NCI-H146 treated with DMSO at 0.1 percent for 48 hours (cell line): ENCODE data around the gene DIP2B.
"Not testable (repeated sequence)": the region's sequence is repeated elsewhere in the genome, so short reads cannot be mapped to it uniquely, and the experiment has no call there.

Source experiments
- DNase-seq: peaks from one replicate; lab custom pipeline; 2025; ENCODE audit not compliant: unreplicated experiment; lab: John Stamatoyannopoulos, UW

The DIP2B gene

DNA sequence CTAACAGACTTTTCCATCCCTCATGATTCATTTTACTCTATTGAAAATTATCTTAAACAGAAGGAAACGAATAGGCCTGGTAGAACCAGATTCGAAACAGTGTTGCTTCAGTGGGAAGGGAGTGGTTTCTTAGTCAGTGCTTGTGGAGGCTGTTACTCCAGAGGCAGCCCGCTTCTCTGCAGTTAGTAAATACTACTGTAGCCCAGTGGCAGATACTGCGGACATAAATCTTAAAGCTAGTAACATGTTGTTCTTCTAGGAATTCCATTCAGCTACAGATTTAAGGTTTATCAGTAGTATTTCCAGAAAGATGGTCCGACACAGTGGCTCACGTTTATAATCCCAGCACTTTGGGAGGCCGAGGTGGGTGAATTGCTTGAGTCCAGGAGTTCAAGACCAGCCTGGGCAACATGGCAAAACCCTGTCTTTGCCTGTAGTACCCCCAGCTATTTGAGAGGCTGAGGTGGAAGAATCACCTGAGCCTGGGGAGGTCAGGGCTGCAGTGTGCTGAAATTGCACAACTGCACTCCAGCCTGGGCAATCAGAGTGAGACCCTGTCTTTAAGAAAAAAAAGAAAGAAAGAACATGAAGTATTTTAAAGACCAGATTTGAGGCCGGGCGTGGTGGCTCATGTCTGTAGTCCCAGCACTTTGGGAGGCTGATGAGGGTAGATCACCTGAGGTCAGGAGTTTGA is 45.9 kb downstream of the DIP2B start:
- no peak for DNase-seq

DNA sequence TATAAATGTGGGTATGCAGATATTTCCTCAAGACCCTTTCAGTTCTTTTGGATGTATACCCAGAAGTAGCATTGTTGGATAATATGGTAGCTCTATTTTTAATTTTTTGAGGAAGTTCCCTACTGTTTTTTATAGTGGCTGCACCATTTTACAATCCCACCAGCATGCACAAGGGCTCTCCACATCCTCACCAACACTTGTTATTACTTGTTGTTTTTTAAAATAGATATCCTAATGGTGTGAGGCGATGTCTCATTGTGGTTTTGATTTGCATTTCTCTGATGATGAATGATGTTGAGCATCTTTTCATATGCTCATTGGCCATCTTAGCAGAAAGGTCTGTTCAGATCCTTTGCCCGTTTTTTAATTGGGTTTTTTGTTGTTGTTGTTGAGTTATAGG is 47.1 kb downstream of the DIP2B start:
- DNase-seq: no peak

DNA sequence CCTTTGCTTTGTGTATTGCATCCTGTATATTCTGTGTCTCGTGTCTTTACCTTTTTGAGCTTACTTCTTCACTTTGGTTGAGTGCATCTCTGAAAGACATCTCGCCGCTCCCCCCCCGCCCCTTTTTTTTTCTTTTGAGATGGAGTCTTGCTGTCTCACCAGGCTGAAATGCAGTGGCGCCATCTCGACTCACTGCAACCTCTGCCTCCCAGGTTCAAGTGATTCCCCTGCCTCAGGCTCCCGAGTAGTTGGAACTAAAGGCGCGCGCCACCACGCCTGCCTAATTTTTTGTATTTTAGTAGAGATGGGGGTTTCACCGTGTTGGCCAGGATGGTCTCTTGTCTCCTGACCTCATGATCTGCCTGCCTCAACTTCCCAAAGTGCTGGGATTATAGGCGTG is 49.9 kb downstream of the DIP2B start:
- DNase-seq: no peak

DNA sequence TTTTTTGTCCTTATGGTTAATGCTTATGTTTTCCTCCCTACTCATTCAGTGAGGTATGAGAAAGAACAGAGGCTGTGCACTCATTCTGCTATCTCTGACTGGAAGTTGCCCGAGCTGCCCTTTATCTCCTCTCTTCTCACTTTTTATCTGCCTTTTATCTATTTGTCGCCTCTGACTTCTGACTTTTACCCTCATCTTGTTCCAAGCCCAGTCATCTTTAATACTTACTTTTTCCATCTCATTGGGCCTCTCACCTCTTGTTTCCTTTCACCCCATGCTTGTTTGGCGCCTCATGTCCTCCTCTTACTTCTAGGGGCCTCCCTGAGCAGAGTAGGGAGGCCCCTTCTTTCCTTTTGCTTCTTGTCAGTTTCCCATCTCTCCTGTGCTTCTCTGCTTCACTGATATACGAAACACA is 50.7 kb downstream of the DIP2B start:
- DNase-seq: no peak

GRCh38 chr12:50556273-50556672 is 51.5 kb downstream of the DIP2B start:
- DNase-seq: no peak

DNA sequence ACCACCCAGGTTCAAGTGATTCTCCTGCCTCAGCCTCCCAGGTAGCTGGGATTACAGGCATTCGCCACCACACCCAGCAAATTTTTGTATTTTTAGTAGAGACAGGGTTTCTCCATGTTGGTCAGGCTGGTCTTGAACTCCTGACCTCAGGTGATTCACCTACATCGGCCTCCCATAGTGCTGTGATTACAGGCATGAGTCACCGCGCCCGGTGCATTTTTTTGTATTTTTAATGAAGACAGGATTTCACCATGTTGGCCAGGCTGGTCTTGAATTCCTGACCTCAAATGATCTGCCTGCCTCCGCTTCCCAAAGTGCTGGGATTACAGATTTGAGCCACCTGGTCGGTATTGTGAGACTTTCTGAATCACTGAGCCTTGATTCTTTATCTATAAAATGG is 52.0 kb downstream of the DIP2B start:
- not testable (repeated sequence) for DNase-seq

DNA sequence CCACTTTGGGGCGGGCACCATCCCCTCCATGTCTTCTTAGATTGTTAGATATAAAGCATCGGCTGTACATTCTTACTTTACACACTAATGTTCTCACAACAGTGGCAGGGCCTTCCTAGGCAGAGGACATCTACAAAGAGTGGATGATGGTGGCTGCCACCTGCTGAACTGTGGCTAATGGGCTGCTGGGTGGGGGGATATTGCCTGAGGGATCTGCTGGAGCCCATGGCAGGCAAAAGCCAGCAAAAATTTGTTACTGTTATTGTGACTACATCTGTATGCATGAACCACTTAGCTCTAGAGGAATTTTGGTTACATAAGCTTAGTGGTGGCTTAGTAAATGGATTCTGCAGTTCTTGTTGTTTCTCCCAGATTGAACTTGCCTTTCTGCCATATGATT is 52.6 kb downstream of the DIP2B start:
- no peak for DNase-seq

- no peak for DNase-seq
Measured at GRCh38 chr12:50558970-50559369, 54.2 kb downstream of the DIP2B start.

DNA sequence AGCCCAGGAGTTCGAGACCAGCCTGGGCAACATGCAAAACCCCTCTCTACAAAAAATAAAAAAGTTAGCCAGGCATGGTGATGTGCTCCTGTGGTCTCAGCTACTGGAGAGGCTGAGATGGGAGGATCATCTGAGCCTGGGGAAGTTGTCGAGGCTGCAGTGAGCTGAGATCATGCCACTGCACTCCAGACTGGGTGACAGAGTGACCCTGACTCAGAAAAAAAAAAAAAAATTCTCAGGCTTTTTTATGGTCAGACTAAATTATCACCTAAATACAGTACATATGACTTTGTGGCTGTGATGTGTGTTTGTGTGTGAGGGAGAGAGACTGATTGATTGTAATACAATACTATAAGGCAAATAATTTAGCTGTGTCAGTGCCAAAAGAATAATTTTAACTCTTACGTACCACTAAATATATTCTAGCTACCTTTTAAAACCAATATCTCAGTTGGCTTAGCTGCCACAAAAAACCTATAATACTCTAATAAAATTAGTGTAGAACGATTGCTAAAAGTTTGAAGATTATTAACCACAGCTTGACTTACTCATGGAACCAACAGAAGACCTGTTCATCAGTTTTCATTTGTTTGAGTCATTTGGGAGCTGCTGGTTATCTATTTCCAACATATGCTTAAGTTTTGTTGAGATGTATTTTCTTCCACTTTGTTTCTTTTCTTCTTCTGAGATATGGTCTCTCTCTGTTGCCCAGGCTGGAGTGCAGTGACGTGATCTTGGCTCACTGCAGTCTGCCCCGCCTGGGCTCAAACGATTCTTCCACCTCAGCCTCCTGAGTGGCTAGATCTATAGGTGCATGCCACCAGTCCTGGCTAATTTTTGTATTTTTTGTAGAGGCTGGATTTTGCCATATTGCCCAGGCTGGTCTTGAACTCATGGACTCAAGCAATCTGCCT is 58.0 kb downstream of the DIP2B start:
- no peak for DNase-seq

GRCh38 chr12:50563434-50563787 is 58.6 kb downstream of the DIP2B start:
- DNase-seq: no peak

GRCh38 chr12:50564237-50564947 is 59.6 kb downstream of the DIP2B start:
- DNase-seq: no peak

GRCh38 chr12:50564948-50565297 is 60.1 kb downstream of the DIP2B start:
- no peak for DNase-seq

DNA sequence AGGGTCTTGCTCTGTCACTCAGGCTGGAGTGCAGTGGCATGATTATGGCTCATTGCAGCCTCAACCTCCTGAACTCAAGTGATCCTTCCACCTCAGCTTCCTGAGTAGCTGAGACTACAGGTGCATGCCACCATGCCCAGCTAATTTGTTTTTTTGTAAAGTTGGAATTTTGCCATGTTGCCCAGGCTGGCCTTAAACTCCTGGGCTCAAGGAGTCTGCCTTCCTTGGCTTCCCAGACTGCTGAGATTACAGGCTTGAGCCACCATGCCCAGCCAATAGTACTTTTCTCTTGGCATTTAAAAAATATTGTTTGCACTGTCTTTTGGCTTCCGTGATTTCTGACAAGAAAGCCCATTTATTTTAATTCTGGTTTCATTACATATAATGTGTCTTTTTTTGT is 61.3 kb downstream of the DIP2B start:
- no peak for DNase-seq

DNA sequence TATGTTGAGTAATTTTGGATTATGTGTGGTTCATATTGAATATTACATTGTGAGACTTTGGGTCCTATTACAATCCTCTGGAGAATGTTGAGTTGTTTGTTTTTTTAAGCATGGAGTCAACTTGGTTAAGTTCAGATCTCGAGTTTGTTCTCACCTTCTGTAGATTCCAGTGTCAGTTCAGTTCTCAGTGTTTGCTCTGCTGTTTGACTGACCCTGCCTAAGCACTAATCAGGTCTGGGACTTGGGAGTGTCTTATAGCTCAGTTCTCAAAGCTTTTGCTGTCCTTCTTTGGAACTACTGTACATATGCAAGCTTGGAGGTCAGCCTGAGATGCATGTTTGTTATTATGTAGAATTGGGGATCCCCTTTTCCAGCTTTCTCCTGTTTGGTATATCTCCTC is 63.1 kb downstream of the DIP2B start:
- DNase-seq: no peak

GRCh38 chr12:50568338-50569091 is 63.7 kb downstream of the DIP2B start:
- no peak for DNase-seq

DNA sequence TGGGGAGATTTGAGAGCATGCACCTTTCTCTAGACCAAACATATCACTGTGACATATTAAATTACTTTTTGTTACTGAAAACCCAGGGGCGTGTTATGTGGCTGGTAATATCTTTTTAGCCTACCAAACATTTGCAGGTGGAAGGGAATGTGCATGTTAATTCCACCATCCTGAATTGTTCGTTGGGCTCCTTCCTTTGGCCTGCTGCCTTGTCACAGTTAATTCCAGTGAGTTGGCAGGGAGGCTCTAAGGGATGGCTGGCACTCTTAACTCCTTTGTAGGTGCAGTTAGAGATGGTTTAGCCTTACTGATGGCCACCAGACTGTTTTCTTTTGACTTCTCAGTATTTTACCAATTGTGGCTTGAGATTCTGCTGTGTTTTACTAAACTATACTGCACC is 64.5 kb downstream of the DIP2B start:
- no peak for DNase-seq

DNA sequence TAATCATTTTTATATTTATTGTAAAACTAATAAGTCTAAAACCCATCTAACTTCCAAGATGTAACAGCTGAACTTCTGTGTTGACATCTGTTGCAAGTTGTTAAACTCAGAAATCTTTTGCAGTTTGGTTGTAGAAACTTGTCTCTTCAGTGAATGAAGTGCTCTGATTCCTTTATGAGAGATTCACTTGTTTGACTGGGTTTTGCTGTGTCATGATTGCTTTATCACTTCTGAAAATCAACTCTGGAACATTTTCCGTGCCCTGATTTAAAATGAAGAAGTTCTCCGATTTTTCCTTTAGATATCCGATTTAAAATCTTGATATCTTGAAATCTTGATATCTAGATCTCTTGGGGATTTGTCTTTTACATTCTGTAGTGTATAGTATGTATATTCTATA is 65.1 kb downstream of the DIP2B start:
- no peak for DNase-seq

- DNase-seq: no peak
Measured at GRCh38 chr12:50571786-50572185, 67.0 kb downstream of the DIP2B start.

DNA sequence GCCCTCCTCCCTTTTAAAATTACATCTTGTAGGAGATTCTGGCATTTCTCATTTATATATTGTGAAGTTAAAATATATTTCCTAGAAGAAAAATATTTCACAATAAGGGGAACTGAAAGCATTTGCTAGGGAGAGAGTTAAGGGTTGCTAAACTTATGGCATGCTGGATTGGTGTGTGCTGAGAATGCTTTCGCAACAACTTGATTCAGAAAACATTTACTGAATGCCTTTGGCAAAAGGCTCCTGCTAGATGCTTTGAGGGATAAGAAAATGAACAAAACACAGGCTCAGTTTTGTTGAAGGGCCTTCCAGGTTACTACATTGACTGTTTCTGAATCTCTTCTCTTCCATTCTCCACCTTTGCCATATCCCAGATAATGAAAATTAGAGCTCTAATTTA is 67.5 kb downstream of the DIP2B start:
- DNase-seq: no peak

GRCh38 chr12:50572760-50573159 is 68.0 kb downstream of the DIP2B start:
- no peak for DNase-seq

- DNase-seq: no peak
Measured at GRCh38 chr12:50573271-50573670, 68.5 kb downstream of the DIP2B start.
